T follicular helper cell (primary cell): ENCODE data around the gene UBE2Q1.

ENCODE experiments used
- DNase-seq: peaks from one replicate; pipeline ENCODE4 v3.0.0-alpha.2; 2020; ENCODE audit warnings: low read depth

Gene UBE2Q1

GRCh38 chr1:154577346-154578057 lies 19.0 kb upstream of the UBE2Q1 start:
- no peak for DNase-seq

- no peak for DNase-seq
Observed at GRCh38 chr1:154575951-154576566, 17.6 kb upstream of the UBE2Q1 start.

- DNase-seq = no peak
Observed at GRCh38 chr1:154575147-154575927, 16.9 kb upstream of the UBE2Q1 start.

- DNase-seq = no peak
Observed at GRCh38 chr1:154574716-154575115, 16.3 kb upstream of the UBE2Q1 start.

- DNase-seq = no peak
Observed at GRCh38 chr1:154573168-154573510, 14.7 kb upstream of the UBE2Q1 start.

- no peak for DNase-seq
Observed at GRCh38 chr1:154572468-154573167, 14.2 kb upstream of the UBE2Q1 start.

- DNase-seq = no peak
Observed at GRCh38 chr1:154571964-154572288, 13.5 kb upstream of the UBE2Q1 start.

GRCh38 chr1:154571244-154571963 lies 12.9 kb upstream of the UBE2Q1 start:
- no peak for DNase-seq

GRCh38 chr1:154568157-154568815 lies 9.8 kb upstream of the UBE2Q1 start:
- no peak for DNase-seq

- DNase-seq = peak; percentile 61
Observed at GRCh38 chr1:154567386-154568156, 9.1 kb upstream of the UBE2Q1 start, which contains the start of gene CHRNB2. Gene CHRNB2, plus strand, starts transcription at chr1:154567778. Its CDS starts 267 bp downstream, at chr1:154568045.

GRCh38 chr1:154565876-154566275 lies 7.4 kb upstream of the UBE2Q1 start:
- no peak for DNase-seq

- peak; percentile 75 for DNase-seq
Observed at GRCh38 chr1:154559466-154560044, 1.1 kb upstream of the UBE2Q1 start.

- peak; percentile 100 for DNase-seq
Observed at GRCh38 chr1:154558720-154559465, 431 bp upstream of the UBE2Q1 start.

- DNase-seq = no peak
Observed at GRCh38 chr1:154557248-154557938, 1.1 kb downstream of the UBE2Q1 start.

GRCh38 chr1:154556422-154556821 lies 2.0 kb downstream of the UBE2Q1 start:
- DNase-seq = no peak

- DNase-seq = no peak
Observed at GRCh38 chr1:154553056-154554030, 5.1 kb downstream of the UBE2Q1 start.

- no peak for DNase-seq
Observed at GRCh38 chr1:154552036-154552435, 6.4 kb downstream of the UBE2Q1 start.

- DNase-seq = no peak
Observed at GRCh38 chr1:154551474-154551873, 7.0 kb downstream of the UBE2Q1 start.
